OCI-LY3 (cell line): Measurements from ENCODE around the gene ELAVL2.

Experiments used
- EZH2phosphoT487 ChIP-seq: fragments of 200-600 bp; shearing (Covaris generic); IDR thresholded peaks from 2 replicates; pipeline ENCODE4 v1.6.1; 2018; ENCODE audit warnings: antibody characterized with exemption, mixed run types, low read depth
- TF ChIP-seq, protein P1 (sequence below): fragments of 200-600, 300-600 bp; sonication (generic); IDR thresholded peaks from 2 replicates; pipeline ENCODE4 v1.5.1; 2014; ENCODE audit warnings: antibody characterized with exemption, low read length, low read depth

DNA sequence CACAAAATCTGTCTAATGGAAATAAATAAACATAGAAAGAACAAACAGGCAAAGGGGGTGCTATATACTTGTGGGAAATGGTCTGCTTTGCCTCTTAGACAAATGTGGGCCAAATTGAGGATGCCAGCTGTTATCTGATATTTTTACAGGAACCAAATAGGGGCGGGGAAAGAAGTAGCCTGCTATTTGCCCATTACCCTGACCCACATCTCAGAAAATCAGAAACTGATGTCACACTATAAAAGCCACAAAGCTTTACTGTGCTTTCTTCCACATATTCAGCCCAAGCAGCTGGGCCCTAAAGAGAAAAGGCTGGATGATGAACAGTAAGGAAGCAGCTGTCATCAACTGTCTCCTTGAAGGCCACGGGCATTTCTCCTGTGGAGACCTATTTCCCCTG, 97.3 kb downstream of the ELAVL2 start:
- TF ChIP-seq, protein P1, sequence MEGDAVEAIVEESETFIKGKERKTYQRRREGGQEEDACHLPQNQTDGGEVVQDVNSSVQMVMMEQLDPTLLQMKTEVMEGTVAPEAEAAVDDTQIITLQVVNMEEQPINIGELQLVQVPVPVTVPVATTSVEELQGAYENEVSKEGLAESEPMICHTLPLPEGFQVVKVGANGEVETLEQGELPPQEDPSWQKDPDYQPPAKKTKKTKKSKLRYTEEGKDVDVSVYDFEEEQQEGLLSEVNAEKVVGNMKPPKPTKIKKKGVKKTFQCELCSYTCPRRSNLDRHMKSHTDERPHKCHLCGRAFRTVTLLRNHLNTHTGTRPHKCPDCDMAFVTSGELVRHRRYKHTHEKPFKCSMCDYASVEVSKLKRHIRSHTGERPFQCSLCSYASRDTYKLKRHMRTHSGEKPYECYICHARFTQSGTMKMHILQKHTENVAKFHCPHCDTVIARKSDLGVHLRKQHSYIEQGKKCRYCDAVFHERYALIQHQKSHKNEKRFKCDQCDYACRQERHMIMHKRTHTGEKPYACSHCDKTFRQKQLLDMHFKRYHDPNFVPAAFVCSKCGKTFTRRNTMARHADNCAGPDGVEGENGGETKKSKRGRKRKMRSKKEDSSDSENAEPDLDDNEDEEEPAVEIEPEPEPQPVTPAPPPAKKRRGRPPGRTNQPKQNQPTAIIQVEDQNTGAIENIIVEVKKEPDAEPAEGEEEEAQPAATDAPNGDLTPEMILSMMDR, result no peak
- no peak for TF ChIP-seq EZH2phosphoT487
